Adrenal gland (tissue), 12 donors: ENCODE measurements around the gene TAS2R43. TPM values are rescaled to one million over a fixed set of nuclear protein-coding genes. Genes with fewer than 3 reads are reported as not detected.

Experiments used
- DNase-seq, 7 donors: peaks; one replicate each; pipeline ENCODE4 v3.0.0-alpha.2; 2019 to 2020
- H3K27ac ChIP-seq, 5 donors: fragments of 200-600 bp; sonication (generic) in 4 of 5; 1 replicate in 3 of 5; 2 replicates in 2 of 5; pipeline versions ENCODE4 v1.5.1 to v1.8.0; 2016 to 2020; ENCODE audit warnings: mild to moderate bottlenecking in 1 of 5
- H3K27me3 ChIP-seq: fragments of 200-600 bp; 2 replicates; pipeline ENCODE4 v1.8.0; 2021
- H3K36me3 ChIP-seq, 2 donors: fragments of 200-600 bp; replicated peaks in 1 of 2; 1 replicate in 1 of 2; 2 replicates in 1 of 2; pipeline versions ENCODE4 v1.5.1 to v1.8.0; 2018 to 2022
- H3K4me1 ChIP-seq, 2 donors: fragments of 200-600 bp; replicated peaks in 1 of 2; 1 replicate in 1 of 2; 2 replicates in 1 of 2; pipeline versions ENCODE4 v1.5.1 to v1.8.0; 2018 to 2021
- H3K4me3 ChIP-seq, 4 donors: fragments of 200-600 bp; sonication (generic) in 3 of 4; one replicate each; pipeline ENCODE4 v1.5.1; 2016 to 2018
- H3K9me3 ChIP-seq, 3 donors: fragments of 200-600 bp; sonication (generic) in 1 of 3; replicated peaks in 1 of 3; 1 replicate in 2 of 3; 2 replicates in 1 of 3; pipeline versions ENCODE4 v1.5.1 to v1.8.0; 2016 to 2021
- POLR2A ChIP-seq, 2 donors: fragments of 450-650 bp; IDR thresholded peaks; one replicate each; pipeline ENCODE4 v1.6.1; 2017; ENCODE audit warnings: antibody characterized with exemption in 2 of 2, mild to moderate bottlenecking in 2 of 2, moderate library complexity in 1 of 2
- WGBS, 4 donors: extraction: QIAGEN DNeasy Blood & Tissue Kit in 2 of 4; methylation state at CpG; one replicate each; pipeline versions ENCODE4 v1.1.5 to v1.1.7; 2013 to 2017; 5-methylcytosine and 5-hydroxymethylcytosine counted together
- intact Hi-C, 2 donors: fragments of 100-400 bp; cut with DNase I; formaldehyde crosslinking; loops; one replicate each; pipeline versions ENCODE4 v1.14.1 to v1.15.0; 2022 to 2023
- polyA plus RNA-seq, 3 donors: library from polyadenylated mRNA; stranded (reverse); fragments of 200-250 nt in 2 of 3; fragments of 350-450 nt in 1 of 3; fragmentation: Illumina TruSeq in 1 of 3; extraction: RNeasy Lipid Tissue Mini Kit (QIAGEN cat#74804) in 1 of 3; gene quantifications; one replicate each; pipeline ENCODE4 v1.2.3, GENCODE V29; 2013 to 2014
- total RNA-seq, 9 donors: library from RNA; depleted of rRNA in 4 of 9; stranded (reverse); fragments of >200 nt in 4 of 9; fragments of 120-200 nt in 1 of 9; fragmentation: NEBNext Ultra II Directional in 1 of 9; extraction: Animal tissue kit (Norgen Biotek cat#: 25700) in 1 of 9; gene quantifications; one replicate each; pipeline versions ENCODE4 v1.1.0 to v1.2.4, GENCODE V29; 2013 to 2023
- TF ChIP-seq, protein P1 (sequence below), 6 experiments: fragments of 450-650 bp in 4 of 6; fragments of 200-600 bp in 2 of 6; sonication (generic) in 1 of 6; IDR thresholded peaks; 1 replicate in 5 of 6; 2 replicates in 1 of 6; pipeline versions ENCODE4 v1.5.1 to v1.8.0; 2016 to 2021; ENCODE audit warnings: antibody characterized with exemption in 6 of 6, mild to moderate bottlenecking in 2 of 6, moderate library complexity in 1 of 6
- donor health status: healthy with polysubstance abuse.
- donor health status: Bipolar disorder and iron deficiency.
- donor health status: DM: yes; HTN: yes; CAD: no.
- donor health status: DM: no; HTN: no; CAD: no.
- donor health status: DM: no; HTN: no; CAD: no.
- donor health status: DM: yes; HTN: yes; CAD: no.

Gene TAS2R43
- total and polyA plus RNA-seq, 12 donors = 0.28 to 17.0 (median 1.3) TPM; not detected in 4

DNA sequence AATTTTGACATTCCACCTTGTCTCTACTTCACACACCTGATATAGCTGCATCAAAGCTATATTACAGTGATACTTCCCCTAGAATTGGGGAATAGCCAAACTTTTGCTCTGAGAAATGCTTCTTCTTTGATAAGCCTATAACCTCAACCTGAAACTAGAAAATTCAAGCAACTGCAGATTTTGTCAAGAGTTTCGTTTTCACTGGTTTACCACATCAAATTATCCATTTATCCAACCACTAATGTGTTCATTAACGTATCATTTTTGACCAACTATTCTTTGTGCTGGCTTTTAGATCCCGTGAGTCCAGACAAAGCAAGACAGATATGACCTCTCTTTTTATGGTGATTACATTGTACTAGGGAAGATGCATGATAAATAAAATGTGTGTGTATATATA, 16.5 kb downstream of the TAS2R43 start:
- WGBS, 4 donors = 0 to 89% (median 76%) methylated on average over 2 to 3 of the region's 3 CpGs
- Histone ChIP-seq H3K27me3 (no peaks in the 10 kb centered on the region), H3K9me3 (no peaks in the 10 kb centered on the region), H3K27ac (no peak overlapping the region), H3K4me3 (no peak overlapping the region), H3K4me1 (peaks cover 0 to 6% of the 10 kb centered on the region in 2 donors), H3K36me3 (no peaks in the 10 kb centered on the region)
- DNase-seq = no peak
- TF ChIP-seq, protein P1, sequence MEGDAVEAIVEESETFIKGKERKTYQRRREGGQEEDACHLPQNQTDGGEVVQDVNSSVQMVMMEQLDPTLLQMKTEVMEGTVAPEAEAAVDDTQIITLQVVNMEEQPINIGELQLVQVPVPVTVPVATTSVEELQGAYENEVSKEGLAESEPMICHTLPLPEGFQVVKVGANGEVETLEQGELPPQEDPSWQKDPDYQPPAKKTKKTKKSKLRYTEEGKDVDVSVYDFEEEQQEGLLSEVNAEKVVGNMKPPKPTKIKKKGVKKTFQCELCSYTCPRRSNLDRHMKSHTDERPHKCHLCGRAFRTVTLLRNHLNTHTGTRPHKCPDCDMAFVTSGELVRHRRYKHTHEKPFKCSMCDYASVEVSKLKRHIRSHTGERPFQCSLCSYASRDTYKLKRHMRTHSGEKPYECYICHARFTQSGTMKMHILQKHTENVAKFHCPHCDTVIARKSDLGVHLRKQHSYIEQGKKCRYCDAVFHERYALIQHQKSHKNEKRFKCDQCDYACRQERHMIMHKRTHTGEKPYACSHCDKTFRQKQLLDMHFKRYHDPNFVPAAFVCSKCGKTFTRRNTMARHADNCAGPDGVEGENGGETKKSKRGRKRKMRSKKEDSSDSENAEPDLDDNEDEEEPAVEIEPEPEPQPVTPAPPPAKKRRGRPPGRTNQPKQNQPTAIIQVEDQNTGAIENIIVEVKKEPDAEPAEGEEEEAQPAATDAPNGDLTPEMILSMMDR (IDR thresholded peaks at IDR 0.05) = no peak
- TF ChIP-seq POLR2A (IDR thresholded peaks at IDR 0.05) = no peak
- intact Hi-C loops = no loop called here

DNA sequence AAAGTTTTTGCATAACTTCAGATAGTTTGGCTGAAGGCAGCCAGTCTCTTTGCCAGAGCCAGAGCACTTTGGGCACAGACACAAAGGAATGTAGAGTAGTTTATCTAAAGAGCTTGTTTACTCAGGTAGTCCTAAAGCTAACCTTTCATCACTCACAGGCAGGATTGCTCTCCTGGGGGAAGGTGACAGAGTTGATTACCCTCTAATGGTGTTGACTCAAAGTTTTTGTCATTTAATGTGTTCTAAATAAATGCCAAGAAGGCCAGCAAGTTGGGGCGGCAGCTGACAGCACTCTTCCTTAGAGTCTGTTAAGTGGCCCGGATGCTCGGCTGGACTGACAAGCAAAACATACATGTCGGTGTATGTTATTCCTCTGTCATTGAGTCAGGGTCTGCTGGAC, 20.7 kb downstream of the TAS2R43 start:
- no peak for DNase-seq
- Histone ChIP-seq H3K36me3 (no peaks in the 10 kb centered on the region), H3K9me3 (no peaks in the 10 kb centered on the region), H3K27ac (peak overlapping the region in 3 of 5 donors; percentile 3 to 21 (median 13)), H3K4me3 (no peak overlapping the region), H3K4me1 (peaks cover 8 to 23% of the 10 kb centered on the region in 2 donors), H3K27me3 (no peaks in the 10 kb centered on the region)
- TF ChIP-seq POLR2A (IDR thresholded peaks at IDR 0.05) = no peak
- TF ChIP-seq, protein P1 (IDR thresholded peaks at IDR 0.05) = no peak
- WGBS, 4 donors = 48 to 68% (median 63%) methylated on average over 4 of the region's 4 CpGs
- intact Hi-C loops = no loop called here

DNA sequence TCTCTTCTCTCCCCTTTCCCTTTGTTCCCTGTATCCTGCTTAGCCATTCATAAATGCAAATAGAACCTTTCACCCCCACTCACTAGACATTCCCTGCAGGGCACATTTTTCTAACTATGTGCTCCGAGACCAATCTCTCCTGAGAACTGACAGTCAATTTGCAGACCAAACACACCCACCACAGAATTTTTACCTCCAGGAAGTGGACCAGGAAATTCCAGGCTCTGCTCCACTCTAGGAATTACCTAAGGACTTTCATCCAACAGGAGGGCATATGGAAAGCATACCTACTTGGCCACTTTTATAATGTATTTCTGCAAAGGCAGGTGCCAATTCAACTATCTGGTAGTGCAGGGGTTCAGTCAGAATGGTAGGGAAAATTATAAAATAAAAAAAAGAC, 21.1 kb downstream of the TAS2R43 start:
- intact Hi-C loops = no loop called here

DNA sequence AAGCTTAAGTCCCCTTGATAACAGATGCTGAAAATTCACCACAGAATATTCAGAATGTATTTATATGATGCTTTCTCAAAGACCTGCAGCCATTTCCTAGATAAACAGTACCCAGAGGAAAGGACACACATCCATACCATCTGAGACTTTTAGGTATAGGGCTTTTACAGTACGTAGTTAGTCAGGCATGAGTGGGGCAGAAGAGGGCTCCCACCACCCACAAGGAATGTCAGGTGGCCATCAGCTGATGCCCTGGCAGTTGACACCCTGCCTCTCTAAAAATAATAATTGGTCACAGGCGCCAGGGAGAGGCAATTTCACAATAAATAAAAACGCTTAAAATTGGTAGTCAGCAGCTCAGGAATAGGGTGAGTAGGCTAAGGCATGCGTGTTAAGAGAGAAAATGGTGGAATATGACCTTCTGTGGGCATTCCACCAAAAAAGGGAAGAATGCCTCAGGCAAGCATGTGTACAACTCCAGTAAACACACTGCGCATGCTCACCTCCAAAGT, 22.2 kb downstream of the TAS2R43 start:
- H3K9me3 ChIP-seq = no peaks in the 10 kb centered on the region
- intact Hi-C loops = no loop called here
- no peaks in the 10 kb centered on the region for H3K36me3 ChIP-seq
- TF ChIP-seq, protein P1 (IDR thresholded peaks at IDR 0.05) = no peak
- no peak for TF ChIP-seq POLR2A (IDR thresholded peaks at IDR 0.05)
- H3K27ac ChIP-seq = peak overlapping the region in 2 of 5 donors; percentile 19 to 66
- no peaks in the 10 kb centered on the region for H3K27me3 ChIP-seq
- no peak for DNase-seq
- peaks cover 8 to 23% of the 10 kb centered on the region in 2 donors for H3K4me1 ChIP-seq
- 78 to 89% (median 82%) methylated on average over 5 of the region's 5 CpGs for WGBS, 4 donors
- H3K4me3 ChIP-seq = no peak overlapping the region

More for the DNA sequence above, 21.1 kb downstream of the TAS2R43 start:
- Histone ChIP-seq H3K27ac (peak overlapping the region in 2 of 5 donors; percentile 13 to 21), H3K9me3 (no peaks in the 10 kb centered on the region), H3K27me3 (no peaks in the 10 kb centered on the region), H3K4me3 (no peak overlapping the region), H3K36me3 (no peaks in the 10 kb centered on the region), H3K4me1 (peaks cover 8 to 23% of the 10 kb centered on the region in 2 donors)
- no peak for TF ChIP-seq POLR2A (IDR thresholded peaks at IDR 0.05)
- TF ChIP-seq, protein P1 (IDR thresholded peaks at IDR 0.05) = no peak
- WGBS, 4 donors = 37 to 75% (median 47%) methylated on average over 1 of the region's 1 CpG; no CpG with 5 or more reads in 1 of the 4 donors
- no peak for DNase-seq
